GM19452 (cell line): Measurements from ENCODE around the gene MEP1B.
"Not testable (repeated sequence)": the region's sequence is repeated elsewhere in the genome, so short reads cannot be mapped to it uniquely, and the experiment has no call there.

Source experiments
- ATAC-seq: cut with Tn5 transposase; IDR thresholded peaks from one replicate; pipeline ENCODE4 v1.9.1; 2021; ENCODE audit not compliant: unreplicated experiment

Gene MEP1B

DNA sequence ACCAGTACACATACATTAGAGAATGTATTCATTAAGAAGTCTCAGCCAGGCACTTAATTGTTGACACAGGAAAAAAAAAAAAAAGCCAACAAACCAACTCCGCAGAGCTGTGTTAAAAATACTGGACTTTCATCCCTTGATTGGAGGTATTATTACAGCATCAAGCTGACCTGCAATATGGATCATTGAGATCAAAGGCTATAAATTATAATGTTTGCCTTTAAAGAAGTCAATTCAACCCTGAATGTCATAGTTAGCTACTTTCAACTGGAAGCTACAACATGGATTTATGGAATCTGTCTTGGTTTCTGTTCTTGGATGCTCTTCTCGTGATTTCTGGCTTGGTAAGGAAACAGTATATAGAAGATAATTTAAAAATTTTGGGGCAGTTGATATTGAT, at the start of gene MEP1B:
MEP1B (plus strand) TSS at position 250 of the 400 bp plus-strand sequence; CDS start at position 282, 32 bp downstream.
- ATAC-seq = no peak

DNA sequence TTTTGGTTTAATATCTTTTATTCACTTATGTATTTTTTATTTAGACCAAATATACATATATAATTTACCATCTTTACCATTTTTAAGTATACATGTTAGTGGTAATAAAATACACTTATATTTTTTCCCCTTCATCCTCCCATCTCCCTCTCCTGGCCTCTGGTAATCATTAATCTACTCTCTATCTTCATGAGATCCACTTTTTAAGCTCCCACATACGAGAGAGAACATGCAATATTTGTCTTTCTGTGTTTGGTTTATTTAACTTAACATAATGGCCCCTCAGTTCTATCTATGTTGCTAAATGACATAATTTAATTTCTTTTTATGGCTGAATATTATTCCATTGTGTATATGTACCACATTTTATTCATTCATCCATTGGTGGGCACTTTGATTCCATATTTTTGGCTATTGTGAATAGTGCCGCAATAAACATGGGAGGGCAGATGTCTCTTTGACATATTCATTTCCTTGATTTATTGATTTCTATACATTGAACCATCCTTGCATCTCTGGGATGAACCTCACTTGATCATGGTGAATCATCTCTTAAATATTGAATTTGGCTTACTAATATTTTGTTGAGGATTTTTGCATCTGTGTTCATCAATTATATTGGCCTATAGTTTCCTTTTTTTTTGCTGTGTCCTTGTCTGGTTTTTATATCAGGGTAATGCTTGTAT, 41.5 kb upstream of the MEP1B start:
- ATAC-seq = no peak

DNA sequence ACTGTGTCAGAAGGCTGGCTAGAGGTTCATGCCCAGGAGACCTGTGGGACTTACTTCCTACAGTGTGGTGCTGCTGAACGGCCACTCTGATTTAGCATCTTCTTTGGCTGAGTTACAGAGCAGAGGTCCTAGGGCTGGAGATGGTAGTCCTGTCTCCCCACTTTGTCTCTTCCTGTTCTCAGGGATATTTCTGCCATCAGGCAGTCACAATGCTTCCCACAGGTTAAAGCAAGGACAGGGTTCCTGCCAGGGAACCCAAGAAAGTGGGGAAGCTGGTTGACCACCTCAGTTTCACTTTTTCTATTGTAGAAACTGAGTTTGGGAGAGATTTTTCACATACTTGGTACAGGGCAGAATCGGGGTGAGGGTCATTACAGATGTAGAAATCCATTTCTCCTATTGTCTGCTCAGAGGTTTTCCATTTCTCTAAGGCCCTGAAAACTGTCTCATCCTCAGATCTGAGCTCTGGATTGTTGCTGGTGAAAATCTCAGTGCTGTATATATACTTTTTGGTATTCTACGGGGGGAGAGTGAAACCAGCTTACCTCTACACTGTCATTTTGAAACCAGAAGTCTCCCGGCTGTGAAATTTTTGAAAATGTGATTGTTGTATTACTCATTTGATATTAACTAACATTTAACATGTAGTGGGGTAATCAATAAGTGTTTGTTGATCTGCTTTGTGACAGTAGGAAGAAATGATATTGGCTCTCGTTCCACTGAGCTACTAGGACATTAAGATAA, 37.0 kb upstream of the MEP1B start:
- peak; percentile 90 for ATAC-seq

DNA sequence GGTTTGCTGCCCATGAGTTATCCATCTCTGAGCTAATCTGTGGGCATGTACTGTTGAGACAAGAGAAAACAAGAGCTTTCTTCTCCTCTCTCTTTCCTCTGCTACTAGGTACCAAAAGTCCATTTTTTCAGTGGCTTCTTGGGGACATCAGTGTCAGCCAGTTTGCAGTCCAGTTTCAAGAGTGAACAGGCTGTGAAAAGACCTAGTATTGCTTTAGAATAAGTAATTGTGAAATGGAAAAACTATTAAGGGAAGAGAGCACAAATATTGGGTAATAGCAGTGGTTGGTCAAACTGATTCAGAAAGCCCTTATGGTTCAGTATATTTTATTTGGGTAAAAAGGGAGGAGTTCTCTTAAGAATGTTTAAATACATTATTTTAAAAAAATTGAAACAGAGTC, 33.0 kb upstream of the MEP1B start:
- no peak for ATAC-seq

DNA sequence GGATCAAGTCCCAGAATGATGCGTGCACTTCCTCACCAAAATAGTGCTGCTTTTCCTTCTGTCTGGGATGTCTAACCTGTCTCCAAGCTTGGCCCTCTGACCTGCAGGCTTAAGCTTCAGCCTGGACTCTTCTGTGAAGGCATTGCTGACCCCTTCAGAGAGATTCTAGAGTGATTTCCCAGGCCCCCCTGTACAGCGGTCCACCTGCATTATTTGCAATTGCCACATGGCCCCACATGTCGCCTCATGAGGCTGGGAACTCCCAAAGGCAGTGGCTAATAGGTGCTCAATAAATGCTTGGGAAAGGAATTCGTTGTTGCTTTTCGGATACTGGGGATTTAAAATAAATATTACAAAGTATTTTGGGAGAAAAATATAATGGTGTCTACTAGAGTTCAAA, 32.3 kb upstream of the MEP1B start:
- ATAC-seq = no peak

DNA sequence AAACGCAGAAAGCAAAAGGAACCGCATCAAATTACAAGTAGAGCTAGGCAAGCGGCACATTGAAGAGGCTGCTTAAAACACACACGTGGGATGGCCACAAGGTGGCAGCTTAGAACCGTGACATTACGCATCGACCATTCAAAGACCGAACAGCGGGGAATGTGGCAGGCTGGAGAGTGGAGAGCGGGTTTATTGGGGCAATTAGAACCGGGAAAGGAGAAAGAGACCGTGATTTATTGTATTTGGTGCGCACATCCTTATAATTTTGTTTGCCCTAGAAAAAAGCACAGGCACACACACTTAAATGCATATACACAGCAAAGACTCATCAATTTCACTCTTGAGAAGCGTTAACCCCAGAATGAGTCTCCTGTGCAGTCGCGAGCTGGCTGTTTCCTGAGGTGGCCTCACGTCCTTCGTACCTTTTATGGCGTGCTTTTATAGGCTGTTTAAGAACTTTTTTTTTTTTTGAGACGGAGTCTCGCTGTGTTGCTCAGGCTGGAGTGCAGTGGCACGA, 31.7 kb upstream of the MEP1B start:
- peak; percentile 84 for ATAC-seq

DNA sequence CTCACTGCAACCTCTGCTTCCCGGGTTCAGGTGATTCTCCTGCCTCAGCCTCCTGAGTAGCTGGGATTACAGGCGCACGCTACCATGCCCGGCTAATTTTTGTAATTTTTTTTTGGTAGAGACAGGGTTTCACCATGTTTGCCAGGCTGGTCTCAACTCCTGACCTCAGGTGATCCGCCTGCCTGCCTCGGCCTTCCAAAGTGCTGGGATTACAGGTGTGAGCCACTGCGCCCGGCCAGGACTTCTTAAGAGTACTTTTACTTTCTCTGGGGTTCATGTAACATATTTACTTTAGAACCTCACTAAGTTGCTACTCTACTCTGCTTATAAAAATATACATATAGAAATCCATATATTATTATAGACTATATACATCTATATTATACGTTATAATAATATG, 31.2 kb upstream of the MEP1B start:
- ATAC-seq = not testable (repeated sequence)

DNA sequence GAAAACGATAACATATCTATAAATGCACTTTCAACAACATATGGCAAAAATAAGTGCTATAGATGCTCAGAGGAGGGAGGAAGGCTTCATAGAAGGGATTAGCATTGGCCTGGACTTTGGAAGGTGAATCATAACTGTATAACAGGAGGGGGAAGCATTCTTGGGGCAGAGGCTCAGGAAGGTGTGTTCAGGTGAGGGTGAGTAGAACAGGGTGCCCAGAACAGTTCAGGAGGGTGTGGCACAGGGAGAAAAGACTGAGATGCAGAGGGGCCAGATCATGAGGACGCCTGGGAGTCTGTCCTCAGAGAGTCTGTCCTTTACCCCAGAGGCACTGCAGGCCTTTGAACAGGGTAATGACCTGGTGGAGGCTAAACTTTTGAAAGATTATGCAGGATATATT, 29.3 kb upstream of the MEP1B start:
- no peak for ATAC-seq

DNA sequence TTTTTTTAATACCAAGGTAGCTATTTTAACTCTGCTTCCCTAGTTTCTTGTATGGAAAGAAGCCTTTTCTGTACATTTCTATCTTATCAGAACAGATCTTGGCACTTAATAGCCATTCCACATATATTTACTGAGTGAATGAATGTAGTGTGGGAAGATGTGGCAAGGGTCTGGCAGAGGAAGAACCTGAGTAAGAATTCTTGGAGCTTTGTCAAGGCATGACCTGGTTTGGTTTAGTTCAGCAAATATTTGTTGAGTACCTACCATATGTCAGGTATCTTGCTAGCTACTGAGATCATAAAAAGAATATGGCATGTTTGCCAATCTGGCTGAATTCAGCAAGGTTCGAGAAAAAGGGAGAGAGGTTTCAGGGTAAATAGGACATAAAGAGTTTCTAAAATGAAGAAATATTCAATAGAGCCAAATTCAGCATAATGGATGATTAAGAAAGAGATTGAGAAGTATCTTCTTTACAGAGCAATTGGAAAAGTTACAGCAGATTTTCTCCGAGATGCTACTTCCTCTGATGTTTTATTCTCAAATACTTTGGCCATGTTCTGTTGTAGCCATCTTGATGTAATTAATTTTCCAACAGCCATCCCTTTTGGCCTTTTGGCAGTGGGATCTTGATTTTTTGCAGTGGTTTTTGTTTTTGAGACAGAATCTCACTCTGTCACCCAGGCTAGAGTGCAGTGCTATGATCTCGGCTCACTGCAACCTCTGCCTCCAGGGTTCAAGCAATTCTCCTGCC, 21.7 kb upstream of the MEP1B start:
- ATAC-seq = no peak

DNA sequence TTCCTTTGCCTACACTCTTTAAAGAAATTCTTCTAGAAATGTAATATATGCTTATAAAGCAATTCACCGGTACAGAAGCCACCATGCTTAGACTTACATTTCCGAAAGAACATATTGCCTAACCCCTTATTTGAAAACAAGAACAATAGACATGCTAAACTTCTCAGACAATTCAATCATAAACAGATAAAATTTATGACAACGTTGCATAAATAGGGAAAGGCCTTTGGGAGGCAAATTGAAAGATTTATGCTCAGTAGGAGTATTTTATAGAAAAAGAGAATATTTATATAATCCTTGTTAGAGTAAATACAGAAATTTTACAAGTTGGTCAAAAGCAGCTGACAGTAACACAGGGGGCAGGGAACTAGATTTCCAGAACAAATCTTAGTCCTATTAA, 16.2 kb upstream of the MEP1B start:
- no peak for ATAC-seq

DNA sequence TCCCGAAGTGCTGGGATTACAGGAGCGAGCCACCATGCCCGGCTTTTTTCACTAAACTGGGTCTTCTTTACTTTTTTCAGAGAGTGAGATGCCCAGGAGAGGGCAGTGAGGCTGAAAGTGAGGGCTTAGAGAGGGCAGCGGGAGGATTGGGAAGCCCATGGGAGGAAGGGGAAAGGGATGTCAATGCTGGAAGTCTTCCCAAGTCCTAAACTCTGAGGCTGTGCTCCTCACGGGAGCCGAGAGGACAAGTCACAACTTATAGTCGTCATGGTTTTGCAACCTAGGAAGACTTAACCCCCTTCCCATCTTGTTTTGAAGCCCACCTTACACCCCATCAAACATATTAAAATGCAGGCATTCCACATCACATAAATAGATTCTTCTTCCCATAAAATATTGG, 15.1 kb upstream of the MEP1B start:
- no peak for ATAC-seq

DNA sequence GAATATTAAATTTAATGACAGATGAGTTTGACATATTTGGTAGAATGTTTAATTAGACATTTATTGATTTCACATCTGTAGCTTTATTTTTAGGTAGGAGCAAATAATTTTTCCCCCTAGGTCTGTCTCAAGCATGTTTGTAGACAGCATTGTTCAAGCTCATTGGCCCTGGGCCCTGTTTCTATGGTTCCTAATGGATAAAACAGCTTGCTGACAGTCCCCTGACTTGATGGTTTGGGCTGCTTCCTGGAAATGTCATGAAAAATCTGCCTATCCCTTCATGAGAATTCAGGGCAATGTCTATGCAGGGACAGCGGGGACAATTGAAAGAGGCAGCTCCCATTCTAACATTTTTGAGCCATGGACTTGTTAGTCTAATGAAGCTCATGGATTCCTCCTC, 14.6 kb upstream of the MEP1B start:
- ATAC-seq = no peak

DNA sequence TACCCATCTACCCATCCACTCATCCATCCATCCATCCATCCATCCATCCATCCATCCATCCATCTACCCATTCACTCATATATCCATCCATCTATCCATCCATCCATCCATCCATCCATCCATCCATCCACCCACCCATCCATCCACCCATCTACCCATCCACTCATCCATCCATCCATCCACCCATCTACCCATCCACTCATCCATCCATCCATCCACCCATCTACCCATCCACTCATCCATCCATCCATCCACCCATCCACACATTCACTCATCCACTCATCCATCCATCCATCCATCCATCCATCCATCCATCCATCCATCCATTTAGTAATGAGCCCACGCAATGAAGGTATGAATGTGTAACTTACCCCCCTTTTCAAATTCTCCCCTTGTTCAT, 13.1 kb upstream of the MEP1B start:
- not testable (repeated sequence) for ATAC-seq

DNA sequence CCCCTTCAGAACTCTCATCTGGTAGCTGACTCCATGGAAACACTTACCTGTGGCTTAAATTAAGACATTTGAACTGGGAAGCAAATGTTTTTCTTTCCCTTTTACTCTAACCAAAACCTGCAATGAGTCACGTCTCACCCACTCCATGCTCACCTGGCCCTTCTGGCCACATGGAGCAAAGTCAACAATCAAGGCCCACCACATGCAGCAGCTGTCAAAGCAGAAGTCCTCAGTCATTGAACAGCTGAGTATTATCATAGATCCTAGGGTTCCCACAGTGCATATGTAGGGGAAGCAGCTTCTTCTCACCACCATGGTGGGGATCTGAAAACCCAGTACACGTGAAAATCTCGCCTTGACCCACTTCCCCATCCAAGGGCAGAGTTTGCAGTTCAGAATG, 12.3 kb upstream of the MEP1B start:
- ATAC-seq = no peak

DNA sequence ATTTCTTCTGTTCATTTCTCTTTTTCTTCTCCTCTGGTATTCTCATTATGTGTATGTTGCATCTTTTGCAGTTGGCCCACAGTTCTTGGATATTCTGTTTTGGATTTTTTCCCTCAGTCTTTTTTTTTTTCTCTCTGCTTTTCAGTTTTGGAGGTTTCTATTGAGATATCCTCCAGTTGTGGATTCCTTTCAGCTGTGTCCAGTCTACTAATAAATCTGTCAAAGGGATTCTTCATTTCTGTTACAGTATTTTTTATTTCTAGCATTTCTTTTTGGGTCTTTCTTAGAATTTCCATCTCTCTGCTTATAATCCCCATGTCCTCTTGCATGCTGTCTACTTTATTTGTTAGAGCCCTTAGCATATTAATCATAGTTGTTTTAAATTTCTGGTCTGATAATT, 6.3 kb upstream of the MEP1B start:
- no peak for ATAC-seq

DNA sequence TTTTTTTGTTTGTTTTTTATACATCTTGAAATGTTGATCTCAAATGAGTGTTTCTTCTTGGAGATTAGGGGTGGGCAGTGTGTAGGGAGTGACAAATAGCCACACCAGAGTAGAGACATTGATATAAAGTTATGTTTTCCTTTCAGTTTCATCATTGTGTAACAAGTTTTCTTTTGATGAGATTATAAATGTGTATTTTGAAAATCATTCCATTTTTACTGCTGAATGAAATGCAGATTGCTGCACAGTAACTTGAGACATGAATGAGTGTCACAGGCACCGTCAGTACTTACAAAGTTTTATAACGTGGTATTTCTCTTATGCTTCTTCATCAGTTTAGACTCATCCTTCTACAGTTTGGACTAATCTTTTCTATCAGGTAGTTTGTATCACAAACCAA, 370 bp downstream of the MEP1B start:
- ATAC-seq = no peak

DNA sequence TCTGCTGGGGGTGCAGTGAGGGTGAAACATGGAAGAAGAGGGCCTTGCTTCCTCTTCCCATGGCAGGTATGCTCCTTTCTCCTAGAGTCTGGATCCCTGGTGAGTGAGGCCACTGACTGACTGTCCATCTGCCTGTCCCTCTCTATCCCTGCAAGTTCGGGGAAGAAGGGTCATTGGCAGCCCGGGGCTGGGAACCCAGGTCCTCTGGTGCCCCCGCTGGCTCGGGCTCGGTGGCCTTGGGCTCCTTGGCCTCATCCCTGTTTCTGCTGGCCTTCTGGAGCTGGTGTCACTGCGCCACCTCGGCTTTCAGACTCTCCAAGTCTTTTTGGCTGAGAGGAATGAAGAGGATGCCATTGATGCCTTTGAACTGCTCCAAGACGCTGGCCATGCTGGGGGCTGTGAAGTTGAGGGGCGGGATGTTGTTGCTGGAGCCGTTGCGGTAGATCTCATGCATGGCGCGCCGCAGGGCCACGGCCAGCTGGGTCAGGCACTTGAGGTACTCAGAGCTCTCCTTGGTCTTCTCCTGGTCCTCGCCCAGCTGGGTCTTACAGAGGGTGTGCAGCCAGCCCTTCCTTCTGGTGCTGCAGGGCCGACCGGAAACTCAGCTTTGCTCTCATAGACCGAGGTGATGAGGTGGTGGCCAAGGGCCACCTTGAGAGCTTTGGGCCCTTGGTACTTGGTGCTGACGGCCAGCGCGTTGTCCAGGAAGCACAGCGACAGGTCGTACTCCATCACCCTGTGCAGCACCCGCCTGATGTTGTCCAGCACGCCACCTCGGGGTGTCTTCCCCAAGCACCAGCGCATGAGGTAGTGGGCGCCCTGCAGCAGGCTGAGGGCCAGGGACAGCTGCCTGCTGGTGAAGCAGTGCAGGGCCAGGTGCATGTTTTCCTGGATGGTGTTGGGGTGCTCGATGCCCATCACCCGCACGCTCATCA, 6.3 kb downstream of the MEP1B start:
- no peak for ATAC-seq

DNA sequence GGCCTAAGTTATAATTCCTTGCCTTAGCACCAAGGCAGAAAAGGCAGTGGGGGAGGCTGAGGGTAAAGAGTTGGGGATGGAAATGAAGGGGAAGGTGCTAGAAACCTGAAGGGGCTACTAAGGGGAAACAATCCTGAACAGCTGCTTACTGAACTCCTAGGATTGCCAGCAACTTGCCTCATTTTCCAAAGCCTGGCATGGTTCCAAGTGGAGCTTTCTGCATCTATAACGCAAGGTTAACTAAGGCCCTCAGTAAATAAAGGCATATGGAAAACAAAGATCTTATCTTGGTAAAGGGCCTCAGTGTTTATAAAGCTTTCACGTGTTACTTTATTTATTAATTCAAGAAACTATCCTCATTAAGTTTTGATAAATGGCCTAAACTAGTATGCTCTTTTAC, 10.9 kb downstream of the MEP1B start:
- no peak for ATAC-seq

DNA sequence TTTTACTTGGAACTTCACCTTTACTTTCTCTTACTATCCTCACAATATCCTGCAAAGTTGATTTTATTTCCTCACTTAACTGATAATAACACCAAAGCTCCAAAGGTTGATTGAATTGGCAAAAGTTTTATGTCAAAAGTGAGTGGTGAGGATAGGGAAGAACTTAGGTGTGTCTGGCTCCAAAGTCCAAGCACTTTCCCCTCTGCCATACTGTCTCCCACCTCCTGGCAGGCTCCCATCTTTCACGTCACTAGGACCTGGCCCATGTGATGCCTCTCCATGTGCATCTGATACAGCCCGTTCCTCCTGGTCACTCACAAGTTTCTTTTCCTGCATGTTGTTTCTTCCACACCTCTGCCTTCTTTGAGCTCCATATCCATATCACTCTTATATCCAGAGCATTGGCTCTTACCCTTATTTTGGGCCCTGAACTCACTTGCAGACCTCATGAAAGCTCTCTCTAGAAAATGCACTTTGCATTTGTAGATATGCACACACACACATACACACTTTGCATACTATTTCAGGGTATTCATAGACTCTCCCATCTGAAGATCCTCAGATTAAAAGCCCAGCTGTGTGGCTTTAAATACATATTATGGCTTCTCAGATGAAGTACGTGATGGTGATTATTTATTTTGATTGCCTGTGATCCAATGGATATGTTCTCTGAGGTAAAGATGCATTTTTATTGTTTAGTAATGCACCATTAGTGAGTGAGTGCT, 12.3 kb downstream of the MEP1B start:
- ATAC-seq = no peak

DNA sequence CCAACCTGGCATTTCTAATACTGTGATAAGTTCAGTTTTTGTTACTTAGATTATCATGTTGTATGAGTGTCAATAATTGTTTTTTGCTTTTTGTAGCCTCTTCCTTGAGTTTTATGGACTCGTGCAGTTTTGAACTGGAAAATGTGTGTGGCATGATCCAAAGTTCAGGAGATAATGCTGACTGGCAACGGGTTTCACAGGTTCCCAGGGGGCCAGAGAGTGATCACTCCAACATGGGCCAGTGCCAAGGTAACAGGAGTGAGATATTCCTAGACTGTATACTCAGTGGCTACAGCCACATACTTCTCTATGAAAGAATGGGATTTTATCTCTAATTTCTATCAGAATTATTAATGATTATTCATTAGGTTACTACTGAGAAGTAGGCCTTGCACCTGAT, 18.2 kb downstream of the MEP1B start:
- ATAC-seq = no peak
